Measurements from ENCODE around the gene CDK14. TPM values are rescaled to one million over a fixed set of nuclear protein-coding genes. Genes with fewer than 3 reads are reported as not detected.

The CDK14 gene
- total RNA-seq, 5 donors from 2014 or later (not counting 1 experiment from before 2014, with no cell fraction given), result 0.86 to 6.6 (median 1.6) TPM

- ChIA-PET CTCF (no interaction called here), POLR2A (no interaction called here)
- Histone ChIP-seq H3K4me3 (ENCODE audit: control insufficient read depth in 1 of 2, extremely low read depth in 1 of 2, low read length in 1 of 2) (no peak overlapping the region), H3K9me3 (no peaks in the 10 kb centered on the region), H3K36me3 (ENCODE audit: control insufficient read depth in 2 of 2, extremely low read depth in 1 of 2, insufficient read depth in 1 of 2, low read length in 1 of 2) (no peaks in the 10 kb centered on the region), H3K27me3 (replicated peaks in 1 of 2; ENCODE audit: control insufficient read depth in 2 of 2, extremely low read depth in 1 of 2, insufficient read depth in 2 of 2, low read length in 1 of 2) (no peaks in the 10 kb centered on the region), H3K27ac (ENCODE audit: low read length) (no peak overlapping the region), H3K4me1 (ENCODE audit: control insufficient read depth in 1 of 2, extremely low read depth in 1 of 2, insufficient read depth in 2 of 2, low read length in 2 of 2) (no peaks in the 10 kb centered on the region)
- no peak overlapping the region for H3K4me3 Mint-ChIP-seq
- 100% methylated on average over 1 of the region's 3 CpGs for WGBS (ENCODE audit: insufficient coverage)
- ATAC-seq (replicated peaks in 1 of 4), result no peak
- H3K9me3 Mint-ChIP-seq, result peaks cover 9 to 18% (median 12%) of the 10 kb centered on the region in 3 donors
- no peaks in the 10 kb centered on the region for H3K36me3 Mint-ChIP-seq
- H3K27ac Mint-ChIP-seq, result no peak overlapping the region
- DNase-seq, result no peak
- H3K27me3 Mint-ChIP-seq, result no peaks in the 10 kb centered on the region
- H3K4me1 Mint-ChIP-seq, result no peaks in the 10 kb centered on the region
Observed at GRCh38 chr7:90839727-90840291, 243.7 kb downstream of the CDK14 start.

GRCh38 chr7:90841759-90842429, 245.8 kb downstream of the CDK14 start:
- H3K27me3 ChIP-seq (replicated peaks in 1 of 2; ENCODE audit: control insufficient read depth in 2 of 2, extremely low read depth in 1 of 2, insufficient read depth in 2 of 2, low read length in 1 of 2), result no peaks in the 10 kb centered on the region
- POLR2A ChIA-PET, result no interaction called here
- CTCF ChIA-PET, result no interaction called here
- no peak for ATAC-seq (replicated peaks in 1 of 4)
- Mint-ChIP-seq H3K9me3 (peaks cover 4 to 13% (median 12%) of the 10 kb centered on the region in 3 donors), H3K27me3 (no peaks in the 10 kb centered on the region), H3K27ac (no peak overlapping the region), H3K36me3 (no peaks in the 10 kb centered on the region), H3K4me3 (no peak overlapping the region), H3K4me1 (no peaks in the 10 kb centered on the region)
- H3K27ac ChIP-seq (ENCODE audit: low read length), result no peak overlapping the region
- H3K4me3 ChIP-seq (ENCODE audit: control insufficient read depth in 1 of 2, extremely low read depth in 1 of 2, low read length in 1 of 2), result no peak overlapping the region
- WGBS (ENCODE audit: insufficient coverage), result no CpG with 5 or more reads among the region's 4 CpGs
- H3K9me3 ChIP-seq, result no peaks in the 10 kb centered on the region
- H3K36me3 ChIP-seq (ENCODE audit: control insufficient read depth in 2 of 2, extremely low read depth in 1 of 2, insufficient read depth in 1 of 2, low read length in 1 of 2), result no peaks in the 10 kb centered on the region
- DNase-seq, result no peak
- H3K4me1 ChIP-seq (ENCODE audit: control insufficient read depth in 1 of 2, extremely low read depth in 1 of 2, insufficient read depth in 2 of 2, low read length in 2 of 2), result no peaks in the 10 kb centered on the region

- ATAC-seq (replicated peaks in 1 of 4), result no peak
- no peaks in the 10 kb centered on the region for H3K36me3 Mint-ChIP-seq
- H3K4me3 Mint-ChIP-seq, result no peak overlapping the region
- no peaks in the 10 kb centered on the region for H3K4me1 Mint-ChIP-seq
- ChIA-PET POLR2A (no interaction called here), CTCF (no interaction called here)
- H3K4me3 ChIP-seq (ENCODE audit: control insufficient read depth in 1 of 2, extremely low read depth in 1 of 2, low read length in 1 of 2), result no peak overlapping the region
- H3K9me3 Mint-ChIP-seq, result peaks cover 4 to 13% (median 12%) of the 10 kb centered on the region in 3 donors
- no peaks in the 10 kb centered on the region for H3K27me3 ChIP-seq (replicated peaks in 1 of 2; ENCODE audit: control insufficient read depth in 2 of 2, extremely low read depth in 1 of 2, insufficient read depth in 2 of 2, low read length in 1 of 2)
- 76% methylated on average over 4 of the region's 4 CpGs for WGBS (ENCODE audit: insufficient coverage)
- no peaks in the 10 kb centered on the region for H3K9me3 ChIP-seq
- no peak for DNase-seq
- H3K27me3 Mint-ChIP-seq, result no peaks in the 10 kb centered on the region
- no peak overlapping the region for H3K27ac ChIP-seq (ENCODE audit: low read length)
- no peaks in the 10 kb centered on the region for H3K36me3 ChIP-seq (ENCODE audit: control insufficient read depth in 2 of 2, extremely low read depth in 1 of 2, insufficient read depth in 1 of 2, low read length in 1 of 2)
- no peaks in the 10 kb centered on the region for H3K4me1 ChIP-seq (ENCODE audit: control insufficient read depth in 1 of 2, extremely low read depth in 1 of 2, insufficient read depth in 2 of 2, low read length in 2 of 2)
- H3K27ac Mint-ChIP-seq, result no peak overlapping the region
Observed at GRCh38 chr7:90842430-90842788, 246.3 kb downstream of the CDK14 start.

DNA sequence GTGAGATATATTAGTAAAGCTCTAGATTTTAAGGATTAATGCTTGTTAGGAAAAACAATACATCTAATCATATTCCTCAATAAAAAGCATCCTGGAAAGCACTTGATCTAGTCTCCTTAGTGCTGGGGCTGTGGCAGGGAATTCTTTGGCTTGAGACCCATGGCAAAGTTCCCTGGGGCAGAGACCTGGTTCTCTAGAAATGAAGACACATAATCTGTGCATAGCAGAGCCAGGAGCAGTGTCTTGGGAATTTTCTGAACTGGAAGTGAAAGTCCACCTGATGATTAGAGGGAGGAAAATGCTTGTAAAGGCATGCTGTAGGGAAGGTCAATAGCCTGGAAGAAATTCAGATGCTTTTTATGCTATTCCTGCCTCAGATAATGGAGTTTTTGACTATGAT, 247.4 kb downstream of the CDK14 start:
- no peaks in the 10 kb centered on the region for H3K36me3 ChIP-seq (ENCODE audit: control insufficient read depth in 2 of 2, extremely low read depth in 1 of 2, insufficient read depth in 1 of 2, low read length in 1 of 2)
- peaks cover 4 to 10% (median 8%) of the 10 kb centered on the region in 3 donors for H3K9me3 Mint-ChIP-seq
- ChIA-PET CTCF (no interaction called here), POLR2A (no interaction called here)
- DNase-seq (no peak), ATAC-seq (replicated peaks in 1 of 4) (no peak)
- no peaks in the 10 kb centered on the region for H3K36me3 Mint-ChIP-seq
- no peaks in the 10 kb centered on the region for H3K27me3 Mint-ChIP-seq
- H3K4me1 Mint-ChIP-seq, result no peaks in the 10 kb centered on the region
- no peak overlapping the region for H3K27ac Mint-ChIP-seq
- H3K4me1 ChIP-seq (ENCODE audit: control insufficient read depth in 1 of 2, extremely low read depth in 1 of 2, insufficient read depth in 2 of 2, low read length in 2 of 2), result no peaks in the 10 kb centered on the region
- no peak overlapping the region for H3K4me3 Mint-ChIP-seq
- no peak overlapping the region for H3K27ac ChIP-seq (ENCODE audit: low read length)
- no peaks in the 10 kb centered on the region for H3K9me3 ChIP-seq
- no peaks in the 10 kb centered on the region for H3K27me3 ChIP-seq (replicated peaks in 1 of 2; ENCODE audit: control insufficient read depth in 2 of 2, extremely low read depth in 1 of 2, insufficient read depth in 2 of 2, low read length in 1 of 2)
- no peak overlapping the region for H3K4me3 ChIP-seq (ENCODE audit: control insufficient read depth in 1 of 2, extremely low read depth in 1 of 2, low read length in 1 of 2)

GRCh38 chr7:90844421-90844820, 248.3 kb downstream of the CDK14 start:
- H3K9me3 Mint-ChIP-seq, result peaks cover 0 to 5% (median 4%) of the 10 kb centered on the region in 3 donors
- ChIA-PET POLR2A (interaction anchor here in 1 of 2 donors (0.6 kb wide), 1 partner anchor 901 kb away, joined by 3 read pairs; no protein-coding TSS in a partner anchor), CTCF (no interaction called here)
- no peaks in the 10 kb centered on the region for H3K36me3 ChIP-seq (ENCODE audit: control insufficient read depth in 2 of 2, extremely low read depth in 1 of 2, insufficient read depth in 1 of 2, low read length in 1 of 2)
- H3K27me3 ChIP-seq (replicated peaks in 1 of 2; ENCODE audit: control insufficient read depth in 2 of 2, extremely low read depth in 1 of 2, insufficient read depth in 2 of 2, low read length in 1 of 2), result no peaks in the 10 kb centered on the region
- ATAC-seq (replicated peaks in 1 of 4), result no peak
- H3K36me3 Mint-ChIP-seq, result no peaks in the 10 kb centered on the region
- H3K27ac Mint-ChIP-seq, result no peak overlapping the region
- H3K4me3 Mint-ChIP-seq, result no peak overlapping the region
- no CpG with 5 or more reads among the region's 1 CpG for WGBS (ENCODE audit: insufficient coverage)
- H3K27ac ChIP-seq (ENCODE audit: low read length), result no peak overlapping the region
- no peaks in the 10 kb centered on the region for H3K27me3 Mint-ChIP-seq
- no peaks in the 10 kb centered on the region for H3K4me1 Mint-ChIP-seq
- no peak for DNase-seq
- H3K4me3 ChIP-seq (ENCODE audit: control insufficient read depth in 1 of 2, extremely low read depth in 1 of 2, low read length in 1 of 2), result no peak overlapping the region
- H3K4me1 ChIP-seq (ENCODE audit: control insufficient read depth in 1 of 2, extremely low read depth in 1 of 2, insufficient read depth in 2 of 2, low read length in 2 of 2), result no peaks in the 10 kb centered on the region
- no peaks in the 10 kb centered on the region for H3K9me3 ChIP-seq

DNA sequence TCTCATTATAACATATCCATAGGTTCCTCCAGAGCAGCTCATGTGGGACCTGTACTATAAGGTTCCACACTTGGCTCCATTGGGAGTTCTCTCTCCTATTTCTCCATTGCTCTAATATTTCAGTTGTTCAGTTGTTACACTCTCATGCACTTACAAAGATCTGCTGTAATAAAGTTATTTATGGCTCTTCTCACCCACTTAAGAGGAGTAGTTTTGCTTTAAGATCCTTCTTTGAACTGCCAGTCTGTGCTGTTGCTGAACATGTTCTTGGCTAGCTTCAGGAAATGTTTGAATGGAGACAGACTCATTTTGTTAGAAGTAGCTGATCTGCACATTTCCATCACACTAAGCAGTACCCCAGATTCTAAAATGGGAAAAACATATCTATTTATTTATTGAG, 250.1 kb downstream of the CDK14 start:
- Histone ChIP-seq H3K27ac (ENCODE audit: low read length) (no peak overlapping the region), H3K36me3 (ENCODE audit: control insufficient read depth in 2 of 2, extremely low read depth in 1 of 2, insufficient read depth in 1 of 2, low read length in 1 of 2) (no peaks in the 10 kb centered on the region), H3K9me3 (no peaks in the 10 kb centered on the region), H3K4me1 (ENCODE audit: control insufficient read depth in 1 of 2, extremely low read depth in 1 of 2, insufficient read depth in 2 of 2, low read length in 2 of 2) (no peaks in the 10 kb centered on the region), H3K4me3 (ENCODE audit: control insufficient read depth in 1 of 2, extremely low read depth in 1 of 2, low read length in 1 of 2) (no peak overlapping the region), H3K27me3 (replicated peaks in 1 of 2; ENCODE audit: control insufficient read depth in 2 of 2, extremely low read depth in 1 of 2, insufficient read depth in 2 of 2, low read length in 1 of 2) (no peaks in the 10 kb centered on the region)
- ChIA-PET POLR2A (no interaction called here), CTCF (interaction anchor here in 1 of 2 donors (0.5 kb wide), 1 partner anchor 200 kb away, joined by 4 read pairs; no protein-coding TSS in a partner anchor)
- Mint-ChIP-seq H3K27ac (no peak overlapping the region), H3K9me3 (no peaks in the 10 kb centered on the region), H3K4me1 (no peaks in the 10 kb centered on the region), H3K36me3 (no peaks in the 10 kb centered on the region), H3K27me3 (no peaks in the 10 kb centered on the region), H3K4me3 (no peak overlapping the region)
- ATAC-seq (replicated peaks in 1 of 4) (no peak), DNase-seq (no peak)

GRCh38 chr7:90850066-90850465, 253.9 kb downstream of the CDK14 start:
- no peak for DNase-seq
- H3K9me3 ChIP-seq, result no peaks in the 10 kb centered on the region
- no peaks in the 10 kb centered on the region for H3K4me1 ChIP-seq (ENCODE audit: control insufficient read depth in 1 of 2, extremely low read depth in 1 of 2, insufficient read depth in 2 of 2, low read length in 2 of 2)
- no peaks in the 10 kb centered on the region for H3K4me1 Mint-ChIP-seq
- H3K36me3 ChIP-seq (ENCODE audit: control insufficient read depth in 2 of 2, extremely low read depth in 1 of 2, insufficient read depth in 1 of 2, low read length in 1 of 2), result no peaks in the 10 kb centered on the region
- H3K4me3 Mint-ChIP-seq, result no peak overlapping the region
- ATAC-seq (replicated peaks in 1 of 4), result no peak
- H3K27me3 ChIP-seq (replicated peaks in 1 of 2; ENCODE audit: control insufficient read depth in 2 of 2, extremely low read depth in 1 of 2, insufficient read depth in 2 of 2, low read length in 1 of 2), result no peaks in the 10 kb centered on the region
- no peaks in the 10 kb centered on the region for H3K27me3 Mint-ChIP-seq
- H3K9me3 Mint-ChIP-seq, result no peaks in the 10 kb centered on the region
- no peak overlapping the region for H3K27ac Mint-ChIP-seq
- H3K4me3 ChIP-seq (ENCODE audit: control insufficient read depth in 1 of 2, extremely low read depth in 1 of 2, low read length in 1 of 2), result no peak overlapping the region
- no peak overlapping the region for H3K27ac ChIP-seq (ENCODE audit: low read length)
- ChIA-PET POLR2A (no interaction called here), CTCF (no interaction called here)
- no peaks in the 10 kb centered on the region for H3K36me3 Mint-ChIP-seq
- no CpG with 5 or more reads among the region's 1 CpG for WGBS (ENCODE audit: insufficient coverage)
